GM19438 (cell line): ENCODE results near the gene ADD1.
"Not testable (repeated sequence)": the region's sequence is repeated elsewhere in the genome, so short reads cannot be mapped to it uniquely, and the experiment has no call there.

Experiments used
- ATAC-seq: cut with Tn5 transposase; IDR thresholded peaks from one replicate; pipeline ENCODE4 v1.9.1; 2021; ENCODE audit warnings: low read depth; ENCODE audit not compliant: unreplicated experiment

The ADD1 gene

GRCh38 chr4:2930135-2930757 is 86.6 kb downstream of the ADD1 start:
- ATAC-seq: no peak

DNA sequence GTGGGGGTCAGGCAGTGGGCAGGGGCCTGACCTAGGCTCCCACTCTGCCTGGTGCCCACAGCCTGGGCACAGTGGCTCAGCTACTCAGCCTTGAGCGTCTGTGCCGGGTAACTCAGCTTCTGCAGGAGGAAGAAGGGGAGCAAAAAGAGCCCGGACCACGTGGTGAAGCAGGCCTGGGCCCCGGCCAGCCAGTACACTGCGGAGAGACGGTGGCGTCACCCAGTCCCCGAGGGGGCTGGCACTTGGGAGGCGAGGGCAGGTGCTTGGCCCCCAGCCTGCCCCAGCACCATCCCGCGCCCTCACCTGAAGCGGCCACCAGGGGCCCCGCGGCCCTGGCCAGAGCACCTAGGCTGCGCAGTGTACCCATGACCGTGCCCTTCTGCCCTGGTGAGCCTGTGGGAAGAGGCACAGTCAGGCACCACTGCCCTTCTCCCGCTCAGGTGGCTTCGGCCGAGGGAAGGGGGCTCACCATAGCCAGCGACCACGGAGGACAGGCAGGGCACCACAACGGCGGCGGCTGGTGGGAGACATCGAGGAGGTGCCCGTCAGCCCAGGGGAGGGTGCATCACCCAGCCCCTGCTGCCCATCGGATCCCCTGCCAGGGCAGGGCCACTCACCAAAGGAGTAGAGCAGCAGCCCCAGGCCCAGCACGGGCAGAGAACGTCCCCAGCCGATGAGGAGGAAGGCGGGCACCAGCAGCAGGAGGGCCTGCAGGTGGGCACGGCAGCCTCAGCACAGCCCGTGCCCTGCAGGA is 87.3 kb downstream of the ADD1 start:
- ATAC-seq: no peak

- ATAC-seq: peak; percentile 55
Measured at GRCh38 chr4:2931512-2932301, 88.1 kb downstream of the ADD1 start.

DNA sequence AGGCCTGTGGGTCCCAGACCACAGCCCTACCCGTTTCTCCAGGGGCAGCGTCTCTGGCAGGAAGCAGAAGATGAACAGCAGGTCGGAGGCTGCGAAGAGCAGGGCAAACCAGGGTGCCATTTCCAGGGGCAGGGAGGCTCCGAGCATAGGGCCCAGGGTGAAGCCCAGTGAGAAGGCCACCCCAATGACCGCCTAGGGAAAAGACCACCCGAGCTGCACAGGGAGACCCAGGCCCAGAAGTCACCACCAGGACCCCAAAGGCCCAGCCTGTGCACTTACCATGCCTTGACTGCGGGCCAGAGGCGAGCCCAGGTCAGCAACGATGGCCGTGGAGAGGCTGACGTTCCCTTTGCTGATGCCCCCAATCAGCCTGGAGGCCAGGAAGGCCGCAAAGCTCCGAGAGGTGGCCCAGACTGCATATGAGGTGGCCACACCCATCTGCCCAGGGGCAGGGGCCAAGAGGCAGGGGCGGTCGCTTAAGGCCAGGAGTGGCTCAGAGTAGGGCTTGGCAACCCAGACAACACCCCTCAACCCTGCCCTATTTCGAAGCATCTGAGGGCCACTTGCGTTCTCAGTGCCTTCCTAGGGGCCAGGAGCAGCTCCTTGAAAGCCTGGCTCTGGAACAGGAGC is 88.8 kb downstream of the ADD1 start:
- ATAC-seq: no peak

GRCh38 chr4:2932951-2933565 is 89.4 kb downstream of the ADD1 start:
- no peak for ATAC-seq

- ATAC-seq: no peak
Measured at GRCh38 chr4:2933566-2934076, 90.0 kb downstream of the ADD1 start.

GRCh38 chr4:2934077-2934812 is 90.6 kb downstream of the ADD1 start:
- ATAC-seq: no peak

DNA sequence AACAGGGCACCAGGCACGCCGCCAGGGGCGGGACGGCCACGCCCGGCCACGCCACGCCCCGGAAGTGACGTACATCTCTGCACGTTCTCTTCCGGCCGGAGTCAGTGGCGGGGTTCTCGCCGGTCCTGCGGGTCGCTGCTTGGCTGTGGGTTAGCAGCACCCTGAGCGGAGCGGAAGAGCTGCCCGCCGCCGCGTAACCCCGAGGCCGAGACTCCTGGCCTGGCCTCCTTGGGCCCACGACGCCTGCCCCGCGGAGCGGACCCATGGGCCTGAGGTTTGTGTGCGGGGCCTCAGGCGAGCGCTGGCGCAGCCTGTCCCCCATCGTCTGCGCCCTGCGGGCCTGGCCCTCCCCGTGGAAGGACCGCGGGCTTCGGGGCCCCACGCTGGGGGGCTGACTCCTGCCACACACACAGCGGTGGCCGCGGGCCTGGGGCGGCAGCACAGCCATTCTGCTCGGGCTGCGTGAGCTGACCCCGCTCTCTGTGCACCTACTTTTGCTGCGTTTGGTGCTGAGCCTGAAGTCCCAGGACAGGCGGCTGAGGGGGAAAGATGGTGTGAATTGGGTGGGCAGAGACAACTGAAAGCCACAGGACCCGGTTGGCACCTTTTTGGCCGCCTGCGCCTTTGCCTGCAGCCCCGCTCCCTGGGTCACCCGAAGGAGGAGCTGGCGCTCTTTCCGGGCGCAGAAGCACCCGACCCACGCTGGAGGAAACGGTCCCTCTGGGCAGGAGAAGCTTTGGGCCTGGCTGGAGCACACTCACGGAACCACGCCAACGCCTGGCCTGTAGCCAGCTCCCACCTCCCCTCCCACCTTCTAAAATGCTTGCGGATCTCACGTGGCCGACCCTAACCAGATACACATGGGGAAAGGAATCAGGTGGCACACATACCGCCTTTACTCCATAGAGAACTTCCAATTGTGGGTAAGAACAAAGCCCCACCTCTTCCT is 91.4 kb downstream of the ADD1 start:
- ATAC-seq: peak; percentile 38

- ATAC-seq: no peak
Measured at GRCh38 chr4:2935762-2936743, 92.4 kb downstream of the ADD1 start.

DNA sequence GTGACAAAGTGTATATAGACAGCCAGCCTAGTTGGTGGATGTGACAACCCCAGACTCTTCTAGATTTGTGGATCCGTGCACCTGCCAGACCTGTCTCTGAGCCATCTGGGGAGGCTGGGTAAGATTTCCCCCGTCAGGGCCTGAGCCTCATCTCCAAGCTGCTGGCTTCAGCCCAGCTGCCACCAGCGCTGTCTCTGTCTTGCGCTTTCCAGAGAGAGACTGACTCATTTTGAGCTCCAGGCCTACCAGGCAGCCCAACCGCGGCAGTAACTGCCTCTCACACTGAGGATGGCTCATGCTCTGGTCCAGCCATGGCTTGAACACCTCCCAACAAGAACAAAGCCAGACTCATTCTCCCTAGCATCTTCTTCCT is 93.1 kb downstream of the ADD1 start:
- no peak for ATAC-seq

DNA sequence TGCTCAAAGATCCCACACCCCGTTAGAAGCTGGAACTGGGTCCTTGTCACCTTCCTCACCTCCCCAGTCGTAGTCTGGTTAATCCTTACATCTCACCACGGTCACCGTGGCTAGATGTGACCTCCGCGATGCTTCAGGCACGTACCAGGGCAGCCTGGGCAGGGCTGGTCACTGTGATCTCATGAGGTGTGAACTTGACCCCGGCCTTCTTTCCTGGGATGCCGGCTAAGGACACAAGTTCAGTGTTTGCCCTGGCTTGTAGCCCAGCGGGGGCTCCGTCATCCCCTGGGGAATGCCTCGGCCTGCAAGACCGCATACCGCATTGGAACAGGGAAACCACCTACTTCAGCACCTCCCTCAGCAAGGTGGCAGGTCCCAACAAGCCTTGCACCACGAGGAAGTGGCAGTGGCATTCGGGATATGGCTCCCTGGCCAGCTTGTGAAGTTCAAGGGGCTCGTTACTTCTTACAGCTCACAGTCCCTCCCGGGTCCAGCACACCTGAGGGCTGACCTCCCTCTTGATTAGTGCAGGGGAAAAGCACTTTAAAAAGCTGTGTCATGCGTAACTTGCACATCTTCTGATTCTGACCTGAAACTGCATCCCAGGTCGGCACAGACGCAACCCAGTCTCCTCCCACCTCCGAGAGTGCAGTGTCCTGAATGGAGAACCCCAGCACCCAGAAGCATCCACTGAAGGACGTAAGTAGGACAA is 93.7 kb downstream of the ADD1 start:
- ATAC-seq: no peak

GRCh38 chr4:2937986-2938385 is 94.3 kb downstream of the ADD1 start:
- ATAC-seq: no peak

GRCh38 chr4:2938411-2938810 is 94.8 kb downstream of the ADD1 start:
- not testable (repeated sequence) for ATAC-seq

DNA sequence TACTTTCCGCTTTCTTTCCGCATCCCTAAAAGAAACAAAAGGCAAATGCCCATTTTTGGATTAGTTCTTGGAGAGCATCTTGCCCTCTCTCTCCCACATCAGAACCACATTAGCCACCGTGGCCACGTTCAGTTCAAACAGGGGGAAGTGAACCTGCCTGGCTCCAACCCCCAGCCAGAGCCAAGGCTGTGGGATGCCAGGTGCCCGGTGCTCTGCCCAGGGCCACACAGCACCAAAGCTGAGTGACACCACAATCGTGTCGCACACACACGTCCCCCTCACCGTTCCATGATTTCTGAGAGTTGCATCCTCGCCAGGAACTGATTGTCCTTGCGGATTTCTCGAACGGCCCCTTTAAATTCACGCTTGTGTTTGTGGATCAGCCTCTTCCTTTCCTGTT is 95.3 kb downstream of the ADD1 start:
- no peak for ATAC-seq

GRCh38 chr4:2939383-2940243 is 96.0 kb downstream of the ADD1 start:
- no peak for ATAC-seq
